Fibroblast of pulmonary artery (primary cell): Measurements from ENCODE around the gene USP54.
"Not testable (repeated sequence)": the region's sequence is repeated elsewhere in the genome, so short reads cannot be mapped to it uniquely, and the experiment has no call there.

ENCODE experiments used
- DNase-seq: peaks from one replicate; pipeline ENCODE4 v3.0.0-alpha.2; 2010; ENCODE audit warnings: low read depth
- H3K4me3 ChIP-seq: replicated peaks from 2 replicates; pipeline ENCODE4 v1.5.1; 2011; ENCODE audit warnings: low read depth, mild to moderate bottlenecking, control low read depth, low read length, moderate library complexity
- CTCF ChIP-seq: IDR thresholded peaks from 2 replicates; pipeline ENCODE4 v1.5.1; 2011; ENCODE audit warnings: mild to moderate bottlenecking, control low read depth, low read length, inconsistent platforms; ENCODE audit errors: missing control alignments

USP54 gene

GRCh38 chr10:73576890-73577591, 14.1 kb downstream of the USP54 start:
- TF ChIP-seq CTCF = no peak
- DNase-seq = peak; percentile 31
- no peak overlapping the region for H3K4me3 ChIP-seq

- TF ChIP-seq CTCF = no peak
- H3K4me3 ChIP-seq = peak overlapping the region; percentile 28
- DNase-seq = peak; percentile 94
Measured at GRCh38 chr10:73576178-73576889, 14.8 kb downstream of the USP54 start.

- DNase-seq, H3K4me3 ChIP-seq: not testable (repeated sequence)
Measured at GRCh38 chr10:73567025-73567424, 24.1 kb downstream of the USP54 start.

GRCh38 chr10:73561192-73561591, 29.9 kb downstream of the USP54 start:
- no peak for DNase-seq
- H3K4me3 ChIP-seq = no peak overlapping the region
- TF ChIP-seq CTCF = no peak

- DNase-seq = peak; percentile 6
- no peak for TF ChIP-seq CTCF
- H3K4me3 ChIP-seq = no peak overlapping the region
Measured at GRCh38 chr10:73559590-73559989, 31.6 kb downstream of the USP54 start.

- no peak for DNase-seq
- H3K4me3 ChIP-seq = no peak overlapping the region
- no peak for TF ChIP-seq CTCF
Measured at GRCh38 chr10:73556855-73557254, 34.3 kb downstream of the USP54 start.

- H3K4me3 ChIP-seq = no peak overlapping the region
- DNase-seq = no peak
- no peak for TF ChIP-seq CTCF
Measured at GRCh38 chr10:73554721-73555120, 36.4 kb downstream of the USP54 start.
